GM12878 (cell line): ENCODE measurements around the gene MROH2A.

ENCODE experiments used
- IKZF2 ChIP-seq, 2 experiments: fragments of 450-650 bp; IDR thresholded peaks; 2 replicates each; pipeline ENCODE4 v1.6.1; 2017; ENCODE audit warnings: mild to moderate bottlenecking in 2 of 2, moderate library complexity in 2 of 2
- POLR2A ChIP-seq: IDR thresholded peaks from 2 replicates; pipeline ENCODE4 v1.6.1; 2011; ENCODE audit warnings: low read depth, mild to moderate bottlenecking, low read length
- SMAD1 ChIP-seq: fragments of 450-650 bp; IDR thresholded peaks from 2 replicates; pipeline ENCODE4 v1.6.1; 2018; ENCODE audit warnings: mild to moderate bottlenecking, low read depth; ENCODE audit not compliant: partially characterized antibody
- SP1 ChIP-seq: IDR thresholded peaks from one replicate; pipeline ENCODE4 v1.6.1; 2011; ENCODE audit warnings: low read depth, low read length
- ZNF24 ChIP-seq: fragments of 450-650 bp; IDR thresholded peaks from 2 replicates; pipeline ENCODE4 v1.6.1; 2017; ENCODE audit warnings: antibody characterized with exemption, mild to moderate bottlenecking
- ZSCAN29 ChIP-seq: fragments of 450-650 bp; IDR thresholded peaks from 2 replicates; pipeline ENCODE4 v1.6.1; 2017; ENCODE audit warnings: mild to moderate bottlenecking, moderate library complexity
- TF ChIP-seq, protein P1 (sequence below), 3 experiments: IDR thresholded peaks in 2 of 3; conservative IDR thresholded peaks in 1 of 3; 2 replicates each; pipeline ENCODE4 v1.5.1; 2011; ENCODE audit warnings: low read depth in 3 of 3, low read length in 3 of 3, mild to moderate bottlenecking in 3 of 3, control low read depth in 2 of 3, moderate library complexity in 2 of 3, inconsistent platforms in 1 of 3, mixed read lengths in 1 of 3; ENCODE audit not compliant: control insufficient read depth in 2 of 3, insufficient read depth in 1 of 3; ENCODE audit errors: extremely low read depth in 1 of 3
- TF ChIP-seq, protein P2 (sequence below): fragments of 450-650 bp; formaldehyde crosslinking; IDR thresholded peaks from 2 replicates; pipeline ENCODE4 v1.5.0; 2022; ENCODE audit warnings: mild to moderate bottlenecking, missing genetic modification characterization
- TF ChIP-seq, protein P3 (sequence below): IDR thresholded peaks from 2 replicates; pipeline ENCODE4 v1.6.1; 2012; ENCODE audit warnings: mild to moderate bottlenecking, low read depth, low read length
- TF ChIP-seq, protein P4 (sequence below): fragments of 450-650 bp; IDR thresholded peaks from 2 replicates; pipeline ENCODE4 v1.6.1; 2018; ENCODE audit warnings: mild to moderate bottlenecking, low read depth, moderate library complexity; ENCODE audit not compliant: partially characterized antibody

DNA sequence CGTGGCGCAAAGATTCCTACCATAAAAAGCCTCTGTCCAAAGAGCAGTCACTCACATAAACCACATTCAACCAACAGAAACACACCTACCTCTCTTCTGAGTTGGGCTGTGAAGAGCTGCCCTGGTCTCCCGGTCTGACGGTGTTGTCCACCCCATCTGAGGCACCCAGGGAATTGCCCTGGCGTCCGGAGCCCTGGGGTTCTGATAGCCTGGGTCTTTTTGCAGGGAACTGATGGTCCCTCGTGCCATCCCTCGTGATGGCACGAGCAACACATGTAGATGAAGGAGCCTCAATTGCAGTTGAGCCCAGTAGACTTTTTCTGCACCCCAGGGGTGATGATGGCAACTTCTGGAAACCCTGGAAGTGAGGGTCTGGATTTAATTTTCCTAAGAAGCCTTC lies 62.4 kb downstream of the MROH2A start:
- TF ChIP-seq ZNF24 (no peak), SMAD1 (no peak), SP1 (no peak), ZSCAN29 (no peak), IKZF2 (IDR thresholded peaks at IDR 0.05) (no peak), POLR2A (no peak)
- TF ChIP-seq, protein P1, sequence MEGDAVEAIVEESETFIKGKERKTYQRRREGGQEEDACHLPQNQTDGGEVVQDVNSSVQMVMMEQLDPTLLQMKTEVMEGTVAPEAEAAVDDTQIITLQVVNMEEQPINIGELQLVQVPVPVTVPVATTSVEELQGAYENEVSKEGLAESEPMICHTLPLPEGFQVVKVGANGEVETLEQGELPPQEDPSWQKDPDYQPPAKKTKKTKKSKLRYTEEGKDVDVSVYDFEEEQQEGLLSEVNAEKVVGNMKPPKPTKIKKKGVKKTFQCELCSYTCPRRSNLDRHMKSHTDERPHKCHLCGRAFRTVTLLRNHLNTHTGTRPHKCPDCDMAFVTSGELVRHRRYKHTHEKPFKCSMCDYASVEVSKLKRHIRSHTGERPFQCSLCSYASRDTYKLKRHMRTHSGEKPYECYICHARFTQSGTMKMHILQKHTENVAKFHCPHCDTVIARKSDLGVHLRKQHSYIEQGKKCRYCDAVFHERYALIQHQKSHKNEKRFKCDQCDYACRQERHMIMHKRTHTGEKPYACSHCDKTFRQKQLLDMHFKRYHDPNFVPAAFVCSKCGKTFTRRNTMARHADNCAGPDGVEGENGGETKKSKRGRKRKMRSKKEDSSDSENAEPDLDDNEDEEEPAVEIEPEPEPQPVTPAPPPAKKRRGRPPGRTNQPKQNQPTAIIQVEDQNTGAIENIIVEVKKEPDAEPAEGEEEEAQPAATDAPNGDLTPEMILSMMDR (IDR thresholded peaks at IDR 0.05 in 2 of 3, conservative IDR thresholded peaks at IDR 0.05 in 1 of 3; ENCODE audit: control insufficient read depth in 2 of 3, extremely low read depth in 1 of 3, insufficient read depth in 1 of 3, low read depth in 3 of 3, low read length in 3 of 3) = no peak
- TF ChIP-seq, protein P2, sequence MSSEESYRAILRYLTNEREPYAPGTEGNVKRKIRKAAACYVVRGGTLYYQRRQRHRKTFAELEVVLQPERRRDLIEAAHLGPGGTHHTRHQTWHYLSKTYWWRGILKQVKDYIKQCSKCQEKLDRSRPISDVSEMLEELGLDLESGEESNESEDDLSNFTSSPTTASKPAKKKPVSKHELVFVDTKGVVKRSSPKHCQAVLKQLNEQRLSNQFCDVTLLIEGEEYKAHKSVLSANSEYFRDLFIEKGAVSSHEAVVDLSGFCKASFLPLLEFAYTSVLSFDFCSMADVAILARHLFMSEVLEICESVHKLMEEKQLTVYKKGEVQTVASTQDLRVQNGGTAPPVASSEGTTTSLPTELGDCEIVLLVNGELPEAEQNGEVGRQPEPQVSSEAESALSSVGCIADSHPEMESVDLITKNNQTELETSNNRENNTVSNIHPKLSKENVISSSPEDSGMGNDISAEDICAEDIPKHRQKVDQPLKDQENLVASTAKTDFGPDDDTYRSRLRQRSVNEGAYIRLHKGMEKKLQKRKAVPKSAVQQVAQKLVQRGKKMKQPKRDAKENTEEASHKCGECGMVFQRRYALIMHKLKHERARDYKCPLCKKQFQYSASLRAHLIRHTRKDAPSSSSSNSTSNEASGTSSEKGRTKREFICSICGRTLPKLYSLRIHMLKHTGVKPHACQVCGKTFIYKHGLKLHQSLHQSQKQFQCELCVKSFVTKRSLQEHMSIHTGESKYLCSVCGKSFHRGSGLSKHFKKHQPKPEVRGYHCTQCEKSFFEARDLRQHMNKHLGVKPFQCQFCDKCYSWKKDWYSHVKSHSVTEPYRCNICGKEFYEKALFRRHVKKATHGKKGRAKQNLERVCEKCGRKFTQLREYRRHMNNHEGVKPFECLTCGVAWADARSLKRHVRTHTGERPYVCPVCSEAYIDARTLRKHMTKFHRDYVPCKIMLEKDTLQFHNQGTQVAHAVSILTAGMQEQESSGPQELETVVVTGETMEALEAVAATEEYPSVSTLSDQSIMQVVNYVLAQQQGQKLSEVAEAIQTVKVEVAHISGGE (CRISPR knock-in tag) = no peak
- TF ChIP-seq, protein P3, sequence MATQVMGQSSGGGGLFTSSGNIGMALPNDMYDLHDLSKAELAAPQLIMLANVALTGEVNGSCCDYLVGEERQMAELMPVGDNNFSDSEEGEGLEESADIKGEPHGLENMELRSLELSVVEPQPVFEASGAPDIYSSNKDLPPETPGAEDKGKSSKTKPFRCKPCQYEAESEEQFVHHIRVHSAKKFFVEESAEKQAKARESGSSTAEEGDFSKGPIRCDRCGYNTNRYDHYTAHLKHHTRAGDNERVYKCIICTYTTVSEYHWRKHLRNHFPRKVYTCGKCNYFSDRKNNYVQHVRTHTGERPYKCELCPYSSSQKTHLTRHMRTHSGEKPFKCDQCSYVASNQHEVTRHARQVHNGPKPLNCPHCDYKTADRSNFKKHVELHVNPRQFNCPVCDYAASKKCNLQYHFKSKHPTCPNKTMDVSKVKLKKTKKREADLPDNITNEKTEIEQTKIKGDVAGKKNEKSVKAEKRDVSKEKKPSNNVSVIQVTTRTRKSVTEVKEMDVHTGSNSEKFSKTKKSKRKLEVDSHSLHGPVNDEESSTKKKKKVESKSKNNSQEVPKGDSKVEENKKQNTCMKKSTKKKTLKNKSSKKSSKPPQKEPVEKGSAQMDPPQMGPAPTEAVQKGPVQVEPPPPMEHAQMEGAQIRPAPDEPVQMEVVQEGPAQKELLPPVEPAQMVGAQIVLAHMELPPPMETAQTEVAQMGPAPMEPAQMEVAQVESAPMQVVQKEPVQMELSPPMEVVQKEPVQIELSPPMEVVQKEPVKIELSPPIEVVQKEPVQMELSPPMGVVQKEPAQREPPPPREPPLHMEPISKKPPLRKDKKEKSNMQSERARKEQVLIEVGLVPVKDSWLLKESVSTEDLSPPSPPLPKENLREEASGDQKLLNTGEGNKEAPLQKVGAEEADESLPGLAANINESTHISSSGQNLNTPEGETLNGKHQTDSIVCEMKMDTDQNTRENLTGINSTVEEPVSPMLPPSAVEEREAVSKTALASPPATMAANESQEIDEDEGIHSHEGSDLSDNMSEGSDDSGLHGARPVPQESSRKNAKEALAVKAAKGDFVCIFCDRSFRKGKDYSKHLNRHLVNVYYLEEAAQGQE = no peak
- TF ChIP-seq, protein P4, sequence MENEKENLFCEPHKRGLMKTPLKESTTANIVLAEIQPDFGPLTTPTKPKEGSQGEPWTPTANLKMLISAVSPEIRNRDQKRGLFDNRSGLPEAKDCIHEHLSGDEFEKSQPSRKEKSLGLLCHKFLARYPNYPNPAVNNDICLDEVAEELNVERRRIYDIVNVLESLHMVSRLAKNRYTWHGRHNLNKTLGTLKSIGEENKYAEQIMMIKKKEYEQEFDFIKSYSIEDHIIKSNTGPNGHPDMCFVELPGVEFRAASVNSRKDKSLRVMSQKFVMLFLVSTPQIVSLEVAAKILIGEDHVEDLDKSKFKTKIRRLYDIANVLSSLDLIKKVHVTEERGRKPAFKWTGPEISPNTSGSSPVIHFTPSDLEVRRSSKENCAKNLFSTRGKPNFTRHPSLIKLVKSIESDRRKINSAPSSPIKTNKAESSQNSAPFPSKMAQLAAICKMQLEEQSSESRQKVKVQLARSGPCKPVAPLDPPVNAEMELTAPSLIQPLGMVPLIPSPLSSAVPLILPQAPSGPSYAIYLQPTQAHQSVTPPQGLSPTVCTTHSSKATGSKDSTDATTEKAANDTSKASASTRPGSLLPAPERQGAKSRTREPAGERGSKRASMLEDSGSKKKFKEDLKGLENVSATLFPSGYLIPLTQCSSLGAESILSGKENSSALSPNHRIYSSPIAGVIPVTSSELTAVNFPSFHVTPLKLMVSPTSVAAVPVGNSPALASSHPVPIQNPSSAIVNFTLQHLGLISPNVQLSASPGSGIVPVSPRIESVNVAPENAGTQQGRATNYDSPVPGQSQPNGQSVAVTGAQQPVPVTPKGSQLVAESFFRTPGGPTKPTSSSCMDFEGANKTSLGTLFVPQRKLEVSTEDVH = no peak
